Measurements from ENCODE around the gene CD28.
A peak's percentile ranks its signal among the peaks of the same experiment; 100 is the strongest.

CD28 gene

DNA sequence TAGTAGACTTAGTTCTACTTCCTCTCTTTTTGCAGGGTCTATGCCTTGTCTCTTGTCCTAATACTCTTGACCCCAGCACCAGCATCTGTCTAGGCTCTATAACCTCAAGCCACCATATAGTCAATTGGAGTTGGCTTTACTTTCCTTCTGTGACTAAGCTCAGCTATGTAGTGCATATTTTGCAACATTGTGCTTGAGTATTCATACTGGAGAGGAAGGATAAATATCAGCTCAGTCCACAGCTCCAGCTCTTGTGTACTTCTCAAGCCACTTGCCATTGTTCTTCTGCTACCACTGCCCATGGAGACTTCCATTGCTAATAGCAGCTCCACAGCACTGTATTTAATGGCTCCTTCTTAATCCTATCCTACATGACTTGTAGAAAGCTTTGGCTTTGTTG, 35.5 kb upstream of the CD28 start:
- Histone ChIP-seq H3K4me3 (ENCODE audit: low read depth in 1 of 2, low read length in 2 of 2) (no peak overlapping the region), H3K36me3 (ENCODE audit: insufficient read depth, low read length) (no peaks in the 10 kb centered on the region), H3K79me2 (ENCODE audit: insufficient read depth, low read length) (no peaks in the 10 kb centered on the region), H3K27ac (ENCODE audit: low read length) (no peak overlapping the region), H3K9me3 (ENCODE audit: insufficient read depth, low read length, severe bottlenecking) (no peaks in the 10 kb centered on the region), H3K4me2 (ENCODE audit: insufficient read depth, low read length) (no peak overlapping the region), H2AFZ (ENCODE audit: low read depth, low read length) (no peak overlapping the region), H4K20me1 (ENCODE audit: insufficient read depth, low read length) (no peaks in the 10 kb centered on the region), H3K9ac (ENCODE audit: low read depth, low read length) (no peak overlapping the region), H3K27me3 (ENCODE audit: insufficient read depth, low read length, poor library complexity) (no peaks in the 10 kb centered on the region), H3K4me1 (ENCODE audit: insufficient read depth, low read length) (peaks cover 33% of the 10 kb centered on the region)
- no peak for ATAC-seq (ENCODE audit: insufficient read depth, low read depth)
- TF ChIP-seq CTCF (IDR thresholded peaks at IDR 0.05; ENCODE audit: borderline replicate concordance, extremely low read depth, low read length, poor library complexity, severe bottlenecking): no peak
- TF ChIP-seq EZH2 (IDR thresholded peaks at IDR 0.05; ENCODE audit: borderline replicate concordance, low read depth, low read length, severe bottlenecking): no peak
- DNase-seq: no peak

GRCh38 chr2:203671876-203672275, 34.6 kb upstream of the CD28 start:
- no peak overlapping the region for H3K4me3 ChIP-seq (ENCODE audit: low read depth in 1 of 2, low read length in 2 of 2)
- peaks cover 33% of the 10 kb centered on the region for H3K4me1 ChIP-seq (ENCODE audit: insufficient read depth, low read length)
- TF ChIP-seq CTCF (IDR thresholded peaks at IDR 0.05; ENCODE audit: borderline replicate concordance, extremely low read depth, low read length, poor library complexity, severe bottlenecking) (no peak), EZH2 (IDR thresholded peaks at IDR 0.05; ENCODE audit: borderline replicate concordance, low read depth, low read length, severe bottlenecking) (no peak)
- H4K20me1 ChIP-seq (ENCODE audit: insufficient read depth, low read length): no peaks in the 10 kb centered on the region
- H3K36me3 ChIP-seq (ENCODE audit: insufficient read depth, low read length): no peaks in the 10 kb centered on the region
- H3K79me2 ChIP-seq (ENCODE audit: insufficient read depth, low read length): no peaks in the 10 kb centered on the region
- DNase-seq: no peak
- H3K27me3 ChIP-seq (ENCODE audit: insufficient read depth, low read length, poor library complexity): no peaks in the 10 kb centered on the region
- H3K9me3 ChIP-seq (ENCODE audit: insufficient read depth, low read length, severe bottlenecking): no peaks in the 10 kb centered on the region
- ATAC-seq (ENCODE audit: insufficient read depth, low read depth): no peak
- no peak overlapping the region for H3K27ac ChIP-seq (ENCODE audit: low read length)
- H3K9ac ChIP-seq (ENCODE audit: low read depth, low read length): no peak overlapping the region
- H2AFZ ChIP-seq (ENCODE audit: low read depth, low read length): no peak overlapping the region
- H3K4me2 ChIP-seq (ENCODE audit: insufficient read depth, low read length): no peak overlapping the region

GRCh38 chr2:203672856-203673255, 33.6 kb upstream of the CD28 start:
- no peaks in the 10 kb centered on the region for H3K27me3 ChIP-seq (ENCODE audit: insufficient read depth, low read length, poor library complexity)
- no peaks in the 10 kb centered on the region for H3K9me3 ChIP-seq (ENCODE audit: insufficient read depth, low read length, severe bottlenecking)
- peaks cover 33% of the 10 kb centered on the region for H3K4me1 ChIP-seq (ENCODE audit: insufficient read depth, low read length)
- no peak overlapping the region for H3K4me2 ChIP-seq (ENCODE audit: insufficient read depth, low read length)
- no peaks in the 10 kb centered on the region for H3K36me3 ChIP-seq (ENCODE audit: insufficient read depth, low read length)
- no peak for DNase-seq
- H3K27ac ChIP-seq (ENCODE audit: low read length): peak overlapping the region; percentile 47
- H4K20me1 ChIP-seq (ENCODE audit: insufficient read depth, low read length): no peaks in the 10 kb centered on the region
- H3K79me2 ChIP-seq (ENCODE audit: insufficient read depth, low read length): no peaks in the 10 kb centered on the region
- no peak overlapping the region for H3K9ac ChIP-seq (ENCODE audit: low read depth, low read length)
- no peak for ATAC-seq (ENCODE audit: insufficient read depth, low read depth)
- TF ChIP-seq CTCF (IDR thresholded peaks at IDR 0.05; ENCODE audit: borderline replicate concordance, extremely low read depth, low read length, poor library complexity, severe bottlenecking) (no peak), EZH2 (IDR thresholded peaks at IDR 0.05; ENCODE audit: borderline replicate concordance, low read depth, low read length, severe bottlenecking) (no peak)
- no peak overlapping the region for H2AFZ ChIP-seq (ENCODE audit: low read depth, low read length)
- H3K4me3 ChIP-seq (ENCODE audit: low read depth in 1 of 2, low read length in 2 of 2): no peak overlapping the region

- no peak overlapping the region for H3K4me3 ChIP-seq (ENCODE audit: low read depth in 1 of 2, low read length in 2 of 2)
- peaks cover 33% of the 10 kb centered on the region for H3K4me1 ChIP-seq (ENCODE audit: insufficient read depth, low read length)
- no peaks in the 10 kb centered on the region for H3K36me3 ChIP-seq (ENCODE audit: insufficient read depth, low read length)
- H3K9ac ChIP-seq (ENCODE audit: low read depth, low read length): peak overlapping the region; percentile 20; the same call in 1 of the 2 replicates
- no peak for TF ChIP-seq EZH2 (IDR thresholded peaks at IDR 0.05; ENCODE audit: borderline replicate concordance, low read depth, low read length, severe bottlenecking)
- TF ChIP-seq CTCF (IDR thresholded peaks at IDR 0.05; ENCODE audit: borderline replicate concordance, extremely low read depth, low read length, poor library complexity, severe bottlenecking): no peak
- peak overlapping the region; percentile 71 for H3K27ac ChIP-seq (ENCODE audit: low read length)
- DNase-seq (peak; percentile 88), ATAC-seq (ENCODE audit: insufficient read depth, low read depth) (peak; percentile 100)
- no peaks in the 10 kb centered on the region for H3K9me3 ChIP-seq (ENCODE audit: insufficient read depth, low read length, severe bottlenecking)
- no peaks in the 10 kb centered on the region for H3K79me2 ChIP-seq (ENCODE audit: insufficient read depth, low read length)
- no peaks in the 10 kb centered on the region for H3K27me3 ChIP-seq (ENCODE audit: insufficient read depth, low read length, poor library complexity)
- H4K20me1 ChIP-seq (ENCODE audit: insufficient read depth, low read length): no peaks in the 10 kb centered on the region
- H2AFZ ChIP-seq (ENCODE audit: low read depth, low read length): no peak overlapping the region
- H3K4me2 ChIP-seq (ENCODE audit: insufficient read depth, low read length): 0 out of 2 replicates have a peak overlapping the region, but pooled peaks have one; percentile 6
These were observed 32.5 kb upstream of the CD28 start for GRCh38 chr2:203673933-203674332.

Data from DND-41 (cell line).